H1 (cell line): ENCODE data around the gene IGF2R.

Experiments used
- EZH2 ChIP-seq: fragments of 200-600 bp; sonication (generic); IDR thresholded peaks from 2 replicates; pipeline ENCODE4 v1.7.1; 2012; ENCODE audit warnings: low read depth, mild to moderate bottlenecking, moderate library complexity, low read length, inconsistent platforms; ENCODE audit not compliant: severe bottlenecking
- SIN3A ChIP-seq, 2 experiments: IDR thresholded peaks in 1 of 2; conservative IDR thresholded peaks in 1 of 2; 2 replicates each; pipeline ENCODE4 v1.6.1; 2011 to 2012; ENCODE audit warnings: low read length in 2 of 2, improper control_type of control experiment in 1 of 2, low read depth in 1 of 2, mild to moderate bottlenecking in 1 of 2

DNA sequence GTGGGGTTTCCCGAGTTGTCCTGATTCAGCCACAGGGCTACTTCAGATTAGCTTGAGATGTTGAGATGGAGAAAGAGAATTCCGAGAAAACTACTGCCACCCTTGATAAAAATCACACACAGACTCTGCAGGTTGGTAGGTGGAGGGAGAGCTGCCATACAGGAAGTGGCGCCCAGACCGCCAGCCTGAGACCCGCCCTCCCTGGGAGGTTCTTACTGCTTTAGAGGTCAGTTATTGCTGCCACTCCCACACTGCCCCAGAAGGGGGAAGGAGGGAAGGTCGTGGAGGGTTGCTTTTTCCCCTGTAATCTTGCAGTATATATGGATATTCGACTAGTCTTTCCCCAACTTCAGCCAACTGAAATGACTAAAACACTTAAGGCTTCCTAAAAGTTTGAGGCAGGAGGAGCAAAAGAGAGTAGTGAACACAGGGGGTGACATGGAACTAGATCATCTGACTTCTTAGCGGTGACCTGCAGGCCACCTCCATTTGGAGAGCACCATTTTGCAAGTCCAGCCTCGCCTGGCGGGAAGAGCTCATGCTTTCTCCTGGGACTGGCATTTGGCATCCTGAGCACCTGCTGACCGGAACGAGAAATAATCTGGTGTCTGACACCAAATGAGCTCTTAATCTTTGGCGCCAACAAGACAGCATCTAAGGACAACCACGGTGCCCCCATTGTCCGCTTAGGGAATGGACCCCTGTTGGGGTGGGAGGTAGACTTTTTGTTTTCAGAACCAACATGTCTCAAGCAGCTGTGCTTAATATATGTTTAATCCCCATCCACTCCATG is 117.0 kb downstream of the IGF2R start:
- TF ChIP-seq EZH2, result no peak
- no peak for TF ChIP-seq SIN3A (conservative IDR thresholded peaks at IDR 0.05 in 1 of 2, IDR thresholded peaks at IDR 0.05 in 1 of 2; ENCODE audit: low read depth in 1 of 2, low read length in 2 of 2)
